ENCODE results near the gene OBP2B.
"Not testable (repeated sequence)": the region's sequence is repeated elsewhere in the genome, so short reads cannot be mapped to it uniquely, and the experiment has no call there.

OBP2B gene

DNA sequence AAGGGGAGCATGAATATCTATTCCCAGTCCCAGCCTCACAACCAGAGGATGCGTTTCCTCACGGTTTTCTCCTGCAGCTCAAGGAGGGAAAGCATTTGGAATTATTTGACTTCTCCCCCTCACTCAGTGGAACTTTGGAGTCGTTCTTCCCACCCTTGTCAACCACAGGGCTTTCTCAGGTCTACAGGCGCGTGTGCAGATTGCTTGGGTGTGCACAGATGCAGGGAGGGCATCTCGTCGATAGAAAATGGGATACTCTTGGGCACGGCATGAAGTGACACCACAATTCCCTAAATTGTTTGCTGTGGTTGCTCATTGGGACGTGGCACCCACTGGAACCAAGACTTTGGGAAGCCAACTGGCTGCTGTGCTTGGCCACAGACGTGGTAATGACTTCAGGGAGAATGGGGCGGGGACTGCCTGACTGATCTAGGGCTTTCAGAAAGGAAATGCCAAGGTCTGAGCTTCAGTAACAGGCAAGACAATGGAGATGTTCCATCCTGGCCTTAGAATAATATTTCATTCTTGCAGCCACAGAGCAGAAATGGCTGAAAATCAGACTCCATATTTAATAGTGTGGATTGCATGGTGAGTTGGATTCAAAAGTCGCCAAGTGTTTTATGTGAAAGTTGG is 12.2 kb upstream of the OBP2B start:
- DNase-seq = no peak

DNA sequence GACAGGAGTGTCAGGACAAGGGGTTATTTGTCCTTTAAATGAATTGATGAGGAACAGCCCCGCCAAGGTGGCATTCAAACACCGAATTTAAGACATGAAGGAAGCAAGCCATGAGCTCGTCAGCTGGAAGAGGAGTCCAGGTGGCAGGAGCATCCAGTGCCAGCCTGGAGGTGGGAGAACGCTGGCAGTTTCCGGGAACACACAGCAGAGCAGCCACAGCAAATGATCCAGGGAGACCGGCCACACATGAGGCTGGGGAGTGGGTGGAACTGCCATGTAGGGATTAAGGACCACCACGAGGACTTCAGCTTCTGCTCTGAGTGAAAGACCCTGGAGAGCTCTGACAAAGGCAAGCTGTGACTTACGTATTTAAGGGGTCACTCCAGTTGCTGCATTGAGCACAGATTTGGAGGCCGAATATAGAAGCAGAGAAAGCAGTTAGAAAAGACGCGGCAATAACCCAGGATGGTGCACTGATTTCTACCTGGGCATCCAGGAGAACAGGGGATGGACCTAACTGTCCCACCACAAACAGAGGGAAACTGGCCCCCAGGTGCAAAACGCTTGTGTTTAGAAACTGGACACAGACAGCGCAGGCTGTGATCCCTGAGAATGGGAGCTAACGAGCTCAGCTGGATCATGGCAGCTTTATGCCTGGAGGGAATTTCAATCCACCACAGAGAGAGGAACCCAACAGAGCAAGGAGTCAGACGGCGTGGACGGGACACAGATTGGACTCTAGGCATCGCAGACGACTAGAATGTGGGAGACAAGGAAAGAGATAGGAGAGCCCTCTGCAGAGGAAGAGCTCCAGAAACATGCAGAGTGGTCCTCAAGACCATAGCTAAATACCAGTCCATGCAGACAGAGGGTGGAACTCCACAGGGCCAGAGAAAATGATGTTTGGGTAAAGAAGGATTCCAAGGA is 9.3 kb upstream of the OBP2B start:
- DNase-seq = not testable (repeated sequence)

DNA sequence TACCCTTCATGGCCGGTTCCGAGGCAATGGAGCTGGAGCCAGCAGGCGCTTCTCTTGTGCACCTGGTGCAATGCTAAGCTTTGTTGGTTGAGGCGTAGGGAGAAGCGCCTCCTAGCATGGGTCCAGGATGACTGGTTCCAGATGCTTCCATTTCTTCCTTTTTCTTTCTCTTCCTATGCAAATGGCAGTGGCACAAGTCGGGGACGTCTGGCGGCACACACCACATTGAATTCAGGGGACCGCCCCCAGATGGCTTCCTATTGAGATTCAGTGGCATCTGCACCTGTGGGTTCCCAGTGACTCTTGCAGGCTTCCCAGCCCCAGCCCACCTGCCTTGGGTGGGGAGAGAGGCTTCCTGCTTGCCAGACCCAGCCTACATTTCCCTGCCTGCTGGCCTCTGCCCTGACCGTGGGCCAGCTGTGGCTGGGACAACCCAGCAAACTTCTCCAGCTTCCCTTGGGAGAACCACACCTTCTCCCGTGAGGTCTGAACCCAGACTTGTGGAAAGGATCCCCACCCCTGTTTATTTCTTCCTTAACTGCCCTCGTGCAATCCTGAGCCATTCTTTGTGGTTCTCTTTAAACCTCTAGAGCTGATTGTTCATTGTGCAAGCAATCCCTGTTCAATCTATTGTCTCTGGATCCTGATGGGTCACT is 8.4 kb upstream of the OBP2B start:
- DNase-seq = not testable (repeated sequence)

DNA sequence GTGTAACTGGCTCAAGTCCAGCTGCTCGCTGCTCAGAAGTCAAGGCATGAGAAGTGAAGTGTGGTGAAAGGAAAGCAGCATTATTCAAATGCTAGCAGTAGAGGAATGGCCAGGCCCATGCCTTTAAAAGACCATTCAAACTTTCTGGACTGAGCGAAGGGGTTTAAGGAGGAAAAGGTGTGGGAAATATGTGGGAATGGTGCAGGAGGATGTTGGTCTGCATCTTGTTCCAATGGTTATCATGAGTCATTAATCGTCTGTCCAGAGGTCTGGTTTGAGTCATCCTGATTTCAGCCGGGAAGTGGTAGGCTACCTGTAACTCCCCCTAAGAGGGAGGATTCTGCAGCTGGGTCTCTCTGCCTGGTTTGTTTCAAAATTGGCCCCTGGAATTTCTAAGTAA is 5.2 kb upstream of the OBP2B start:
- DNase-seq = not testable (repeated sequence)

DNA sequence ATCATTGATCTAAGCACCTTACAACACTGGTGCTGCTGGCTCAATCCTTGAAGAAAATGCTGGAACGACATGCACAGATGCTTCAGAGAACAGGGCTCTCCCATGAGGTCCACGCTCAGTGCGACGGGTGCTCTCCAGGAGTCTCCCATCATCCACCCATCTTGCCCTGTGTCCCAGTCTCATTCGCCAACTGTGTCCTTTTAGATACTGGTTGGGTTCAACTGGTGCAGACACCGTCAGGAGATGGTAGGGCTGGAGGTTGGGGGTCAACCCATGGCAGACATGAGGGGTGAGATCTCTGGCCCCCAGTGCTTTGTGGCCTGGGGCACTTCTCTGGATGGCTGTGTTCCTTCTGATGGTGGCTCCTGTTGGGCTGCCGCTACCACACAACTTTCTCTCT is 1.6 kb upstream of the OBP2B start:
- DNase-seq = no peak

DNA sequence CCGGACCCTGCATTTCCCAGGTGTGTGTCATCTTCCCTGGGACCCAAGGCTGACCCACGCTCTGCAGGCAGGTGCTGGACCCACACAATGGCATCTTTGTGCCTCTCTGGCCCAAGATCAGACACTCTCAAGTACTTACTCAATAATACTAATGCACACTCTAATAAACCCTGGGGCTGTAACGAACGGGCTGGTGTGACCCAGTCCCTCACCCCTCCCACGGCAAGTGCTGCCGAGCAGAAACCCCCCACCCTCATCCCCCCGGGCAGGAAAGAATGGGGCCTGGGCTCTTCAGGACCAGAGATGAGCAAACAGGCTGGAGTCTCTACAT is 1.1 kb upstream of the OBP2B start:
- no peak for DNase-seq

DNA sequence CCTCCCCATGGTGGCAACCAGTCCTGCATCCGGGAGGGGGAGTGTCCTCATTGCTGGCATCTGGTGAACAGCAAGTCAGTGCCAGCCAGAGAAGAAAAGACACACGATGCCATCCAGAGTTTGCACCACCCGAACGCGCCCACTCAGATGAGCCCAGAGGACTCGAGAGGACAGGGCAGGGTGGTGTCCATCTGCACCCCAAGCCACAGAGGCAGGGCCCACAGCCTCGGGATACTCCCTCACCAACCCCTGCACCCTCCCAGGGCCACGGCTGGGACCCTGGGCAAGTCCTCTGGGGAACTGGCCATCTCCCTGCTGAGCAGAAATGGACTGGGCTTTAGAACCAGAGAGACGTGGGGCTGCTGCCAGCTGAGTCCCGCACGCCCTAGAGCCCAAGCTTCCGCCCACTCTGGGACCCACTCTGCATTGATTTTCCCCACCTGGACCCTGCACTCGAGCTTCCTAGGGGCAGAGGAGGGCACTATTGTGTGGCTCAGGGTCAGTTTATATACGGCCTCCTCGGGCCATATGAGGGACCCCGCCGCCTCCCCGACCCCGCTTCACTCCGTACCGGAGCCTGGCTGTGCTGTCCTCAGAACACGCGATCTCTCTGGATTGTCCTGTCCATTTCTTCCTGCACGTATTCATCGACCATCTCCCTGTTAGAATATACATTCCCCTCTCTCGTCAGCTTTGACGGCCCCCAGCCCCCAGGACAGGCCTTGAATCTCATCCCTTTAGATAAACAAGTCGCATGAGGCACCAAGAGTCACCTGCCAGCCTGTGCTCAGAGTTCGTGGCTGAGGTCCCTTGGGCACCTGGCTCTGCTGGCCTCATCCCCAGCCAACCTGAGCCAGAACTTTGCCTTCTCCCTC is 514 bp upstream of the OBP2B start:
- DNase-seq = not testable (repeated sequence)

DNA sequence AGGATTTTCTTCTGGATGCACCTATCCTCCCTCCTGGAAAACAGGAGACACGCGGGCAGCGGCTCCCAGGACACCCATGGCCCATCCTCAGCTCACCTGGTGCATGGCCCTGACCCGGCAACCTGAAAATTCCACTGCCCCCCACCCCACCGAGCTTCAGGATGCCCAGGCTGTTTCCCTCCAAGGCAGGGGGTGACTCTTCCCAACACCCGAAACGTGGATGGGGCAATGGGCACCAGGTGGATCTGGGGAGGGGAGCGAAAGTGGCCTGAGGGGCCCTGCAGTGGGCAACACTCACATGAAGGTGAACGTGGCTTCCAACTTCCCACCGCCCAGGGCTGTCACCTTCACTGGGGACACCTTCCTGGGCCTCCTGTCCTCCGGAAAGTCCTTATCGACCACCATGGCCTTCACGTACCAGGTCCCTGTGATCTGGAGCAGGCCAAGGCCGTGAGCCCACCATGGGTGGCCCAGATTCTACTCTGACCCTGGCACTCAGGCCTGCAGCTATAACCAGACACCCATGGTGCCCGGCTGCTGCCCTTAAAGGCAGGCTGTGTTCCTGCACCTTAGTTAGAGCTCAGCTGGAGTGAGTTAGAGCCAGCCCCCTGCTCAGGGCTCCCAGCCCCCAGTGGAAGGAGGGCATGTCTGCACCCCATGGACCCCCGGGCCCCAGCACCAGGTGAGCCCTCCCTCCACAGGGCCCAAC is 725 bp downstream of the OBP2B start:
- not testable (repeated sequence) for DNase-seq

DNA sequence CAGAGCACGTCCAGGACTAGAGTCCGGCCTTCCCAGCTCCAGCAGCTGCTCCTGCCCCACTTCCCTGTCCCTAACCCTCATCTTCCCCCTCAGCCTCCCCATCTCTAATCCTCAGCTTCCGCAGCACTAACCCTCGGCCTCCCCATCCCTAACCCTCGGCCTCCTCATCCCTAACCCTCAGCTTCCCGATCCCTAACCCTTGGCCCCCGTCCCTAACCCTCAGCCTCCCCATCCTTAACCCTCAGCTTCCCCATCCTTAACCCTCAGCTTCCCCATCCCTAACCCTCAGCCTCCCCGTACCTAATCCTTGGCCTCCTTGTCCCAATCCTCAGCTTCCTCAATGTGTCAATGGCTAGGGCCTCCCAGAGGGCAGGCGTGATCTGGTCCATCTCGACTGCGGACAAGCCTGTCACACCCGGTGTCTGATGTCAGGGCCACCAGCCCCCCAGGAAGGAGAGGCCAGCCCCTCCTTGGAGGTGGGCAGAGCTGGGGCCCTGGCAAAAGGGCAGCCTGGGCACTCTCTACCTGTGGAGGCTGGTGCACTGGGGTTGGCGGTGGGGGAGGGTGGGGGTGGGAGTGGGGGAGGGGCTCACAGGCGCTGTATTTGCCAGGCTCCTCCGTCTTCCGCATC is 1.4 kb downstream of the OBP2B start:
- DNase-seq = no peak

DNA sequence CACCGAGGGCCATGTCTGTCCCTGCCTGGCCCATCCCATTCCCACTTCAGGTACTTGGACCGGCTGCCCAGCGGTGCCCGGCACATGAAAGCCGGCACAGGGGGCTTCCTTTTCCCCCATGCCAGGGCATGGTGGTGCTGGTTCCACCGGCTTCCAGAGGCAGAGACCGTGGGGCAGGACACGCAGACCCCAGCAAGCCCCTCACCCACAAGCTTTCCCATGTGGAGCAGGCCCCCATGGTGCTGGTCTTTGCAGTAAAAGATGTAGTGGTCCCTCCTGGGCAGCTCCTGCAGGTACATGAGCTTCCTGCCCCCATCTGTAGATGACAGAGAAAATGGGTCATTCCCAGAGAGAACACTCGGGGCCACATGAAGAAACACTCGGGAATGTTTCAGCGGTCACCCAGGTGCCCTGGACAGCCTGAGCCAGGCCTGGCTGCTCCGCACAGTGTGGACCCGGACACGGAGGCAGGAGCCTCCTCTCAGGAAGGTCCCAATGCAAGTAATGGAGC is 2.0 kb downstream of the OBP2B start:
- no peak for DNase-seq

DNA sequence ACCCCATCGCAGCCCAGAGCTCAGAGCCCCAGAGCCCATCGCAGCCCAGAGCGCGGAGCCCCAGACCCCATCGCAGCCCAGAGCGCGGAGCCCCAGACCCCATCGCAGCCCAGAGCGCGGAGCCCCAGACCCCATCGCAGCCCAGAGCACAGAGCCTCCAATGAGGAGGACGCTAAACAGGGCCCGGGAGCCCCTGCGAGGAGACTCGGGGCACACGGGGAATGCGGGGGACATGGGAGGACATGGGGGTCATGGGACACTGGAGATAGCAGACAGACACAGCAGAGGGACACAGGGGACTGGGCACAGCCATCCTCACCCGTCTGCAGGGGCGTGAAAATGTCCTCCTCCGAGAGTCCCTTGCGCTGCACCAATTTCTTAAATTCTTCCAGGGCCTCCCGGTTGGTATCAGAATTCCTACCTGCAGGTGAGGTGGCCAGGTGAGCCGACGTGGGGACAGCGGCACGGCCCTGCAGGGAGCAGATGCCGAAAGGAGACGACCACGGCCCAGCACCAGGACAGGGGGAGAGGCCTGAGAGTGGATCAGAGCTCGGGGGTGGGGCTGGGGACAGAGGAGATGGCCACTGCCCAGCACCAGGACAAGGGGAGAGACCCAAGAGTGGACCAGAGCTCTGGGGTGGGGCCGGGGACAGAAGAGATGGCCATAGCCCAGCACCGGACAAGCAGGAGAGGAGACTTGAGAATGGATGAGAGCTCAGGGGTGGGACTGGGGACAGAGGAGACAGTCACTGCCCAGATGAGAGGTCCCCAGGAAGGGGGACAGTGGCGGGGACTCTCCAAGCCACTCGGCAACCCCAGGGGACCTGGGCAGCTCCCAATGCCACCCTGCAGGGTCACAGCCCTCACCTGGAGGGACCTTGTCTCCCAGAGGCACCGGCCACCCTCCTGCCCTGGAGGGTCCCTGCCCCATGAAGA is 2.8 kb downstream of the OBP2B start:
- DNase-seq = no peak

DNA sequence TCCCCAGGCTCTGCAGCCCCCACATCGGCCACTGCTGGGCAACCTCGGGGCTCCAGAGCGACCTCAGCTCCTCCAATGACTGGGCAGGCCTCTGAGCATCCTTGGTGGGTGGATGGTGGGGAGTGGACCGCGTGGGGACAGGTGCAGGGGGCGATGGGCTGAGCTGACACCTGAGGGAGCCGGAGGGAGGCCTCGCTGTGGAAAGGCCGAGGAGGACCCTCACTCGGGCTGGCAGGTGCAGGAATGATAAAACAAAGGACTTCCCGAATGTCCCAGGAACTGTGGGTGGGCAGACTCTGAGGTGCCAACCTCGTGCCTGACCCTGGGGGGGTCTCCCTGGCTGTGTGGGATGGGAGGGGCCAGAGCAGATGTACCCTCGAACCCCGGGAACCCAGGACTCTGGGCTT is 3.6 kb downstream of the OBP2B start:
- not testable (repeated sequence) for DNase-seq

DNA sequence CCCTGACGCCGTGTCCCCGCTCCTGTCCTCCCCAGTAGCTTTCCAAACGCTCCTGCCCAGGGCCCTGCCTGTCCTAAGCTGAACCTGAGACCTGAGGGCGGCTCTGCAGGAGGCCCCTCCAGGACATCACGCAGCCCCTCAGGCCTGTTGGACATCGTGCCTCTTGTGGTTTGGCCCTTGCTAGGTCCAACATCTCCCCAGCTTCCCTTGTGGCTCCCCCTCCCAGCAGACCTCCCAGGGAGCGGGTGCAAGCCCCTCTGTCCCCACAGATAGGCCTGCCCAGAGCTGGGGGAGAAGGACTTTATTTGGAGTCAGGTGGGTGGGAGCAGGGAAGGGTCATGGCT is 4.1 kb downstream of the OBP2B start:
- DNase-seq = no peak

DNA sequence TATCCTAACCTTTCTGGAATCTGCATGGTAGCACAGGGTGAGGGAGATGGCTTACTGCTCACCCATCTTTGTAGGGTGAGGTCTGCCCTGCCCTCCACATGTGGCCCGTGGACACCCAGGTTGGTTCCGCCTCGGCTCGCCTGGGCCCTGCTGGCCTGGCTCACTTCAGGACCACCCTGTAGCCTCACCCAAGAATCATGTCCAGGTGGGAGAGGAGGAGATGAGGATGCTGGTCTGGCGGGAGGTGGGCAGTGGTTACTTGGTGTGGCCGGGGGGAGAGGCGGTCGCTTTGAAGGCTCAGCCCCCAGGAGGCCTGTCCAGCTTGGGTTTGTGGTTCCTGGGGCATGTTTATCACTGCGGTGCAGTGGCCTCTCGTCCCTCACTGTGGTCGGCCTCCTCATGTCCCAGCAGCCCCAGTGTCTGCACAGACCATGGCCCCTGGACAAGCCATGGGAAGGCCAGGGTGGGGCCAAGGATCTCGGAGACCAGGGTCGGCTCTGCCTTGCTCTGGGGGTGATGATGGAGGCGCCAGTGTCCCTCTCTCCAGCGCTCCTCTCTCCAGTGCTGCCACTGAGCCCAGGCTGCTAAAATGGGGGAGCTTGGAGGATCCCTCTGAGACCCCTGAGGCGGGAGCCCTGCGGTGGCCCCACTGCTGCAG is 4.6 kb downstream of the OBP2B start:
- DNase-seq = no peak

DNA sequence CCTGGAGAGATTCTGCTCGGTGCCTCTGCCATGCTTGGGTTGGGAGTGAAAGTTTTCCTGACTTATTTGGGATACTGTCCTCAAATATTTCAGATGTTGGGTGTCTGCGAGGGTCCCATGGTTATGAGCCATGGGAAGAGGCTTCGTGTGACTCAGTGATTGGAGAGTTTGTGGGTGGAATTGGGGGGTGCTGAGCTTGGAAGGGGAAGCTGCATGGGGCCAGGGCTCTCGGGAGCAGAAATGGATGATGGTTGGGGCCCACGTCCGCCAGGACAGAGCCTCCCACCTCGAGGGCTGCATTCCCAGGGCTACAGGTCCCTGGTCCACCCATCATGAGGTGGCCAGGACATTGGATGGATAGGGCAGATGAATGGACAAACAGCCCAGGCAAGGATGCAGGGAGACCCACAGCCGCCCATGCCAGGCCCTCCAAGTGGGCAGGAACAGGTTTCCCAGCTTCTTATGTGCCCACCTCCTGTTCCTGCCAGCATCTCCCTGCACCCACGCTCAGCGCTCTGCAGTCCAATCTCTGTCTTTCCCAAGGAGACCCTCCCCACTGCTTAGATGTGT is 5.5 kb downstream of the OBP2B start:
- DNase-seq = no peak

DNA sequence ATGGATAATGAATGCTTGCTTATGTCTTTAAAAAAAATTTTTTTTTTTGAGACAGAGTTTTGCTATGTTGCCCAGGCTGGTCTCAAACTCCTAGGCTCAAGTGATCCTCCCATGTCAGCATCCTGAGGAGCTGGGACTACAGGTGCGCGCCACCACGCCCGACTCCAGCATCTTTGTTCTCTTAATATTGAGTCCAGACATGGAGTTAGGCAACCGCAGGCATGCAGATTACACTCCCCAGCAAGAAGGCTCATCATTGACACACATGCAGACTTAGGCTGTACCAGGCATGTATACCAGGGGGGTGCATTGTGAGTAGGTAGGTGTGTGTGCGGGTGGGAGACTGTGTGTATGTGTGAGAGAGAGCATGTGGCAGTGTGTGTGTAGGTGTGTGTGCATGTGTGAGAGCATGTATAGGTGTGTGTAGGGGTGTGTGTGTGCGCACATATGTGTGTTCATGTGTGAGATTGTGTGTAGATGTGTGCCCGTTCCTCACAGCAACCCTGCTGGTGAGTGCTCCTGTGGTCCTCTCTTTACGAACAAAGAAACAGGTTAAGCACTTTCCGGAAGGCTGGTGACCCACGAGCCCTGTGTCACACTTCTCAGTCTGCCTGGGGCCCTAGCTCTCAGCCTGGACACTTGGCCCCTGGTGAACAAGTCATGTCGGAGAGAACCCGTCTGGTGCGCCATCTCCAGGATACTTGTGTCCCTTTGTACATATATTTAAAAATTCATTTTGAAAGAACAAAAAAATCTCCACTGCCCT is 6.2 kb downstream of the OBP2B start:
- no peak for DNase-seq

DNA sequence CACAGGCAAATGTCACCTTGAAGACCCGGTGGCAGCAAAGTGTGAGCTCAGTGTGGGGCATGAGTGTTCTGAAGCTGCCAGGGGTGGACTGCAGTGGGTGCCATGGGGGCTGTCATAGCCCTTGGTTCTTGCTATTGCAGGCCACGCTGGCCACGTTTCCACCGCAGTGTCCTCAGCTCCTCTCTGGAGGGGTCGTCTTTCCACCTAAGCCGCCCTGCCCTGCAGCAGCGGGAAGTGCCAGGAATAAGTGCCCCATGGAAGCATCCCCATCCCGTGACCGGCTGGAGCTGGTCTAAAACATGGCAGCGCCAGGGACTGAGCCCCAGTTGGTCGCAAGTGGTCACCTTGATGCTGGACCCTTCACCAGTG is 6.9 kb downstream of the OBP2B start:
- no peak for DNase-seq

DNA sequence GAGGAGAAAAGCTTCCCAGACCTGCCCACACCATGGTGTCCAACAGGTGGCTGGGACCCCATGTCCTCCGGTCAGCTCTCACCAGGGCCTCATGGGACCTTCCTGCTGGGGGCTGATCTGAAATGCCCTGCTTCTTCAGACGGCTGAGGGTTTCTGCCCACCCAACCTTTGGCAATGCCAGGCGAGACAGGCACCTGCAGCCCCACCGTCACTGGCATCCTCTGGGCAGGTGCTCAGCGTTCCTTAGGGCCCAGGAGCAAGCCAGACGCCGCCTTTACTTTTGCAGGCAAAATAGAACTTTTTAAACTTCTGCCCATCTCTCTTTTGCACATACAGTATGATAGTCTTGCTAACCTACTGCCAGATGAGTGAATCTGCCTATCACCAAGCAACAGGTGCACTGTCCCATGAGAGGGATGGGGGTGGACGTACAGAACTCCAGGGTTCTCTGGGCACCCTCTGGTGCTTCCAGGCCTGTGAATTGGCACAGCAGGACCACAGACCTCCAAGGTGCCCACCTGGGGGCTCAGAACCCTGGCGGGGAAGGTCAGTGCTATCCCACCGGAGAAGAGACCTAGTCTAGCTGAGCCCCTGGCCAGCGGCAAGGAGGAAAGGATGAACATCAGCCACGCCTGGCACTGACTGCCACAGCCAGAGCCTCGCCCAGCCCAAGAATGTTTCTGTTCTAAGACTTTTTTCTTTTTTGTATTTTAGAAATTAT is 7.5 kb downstream of the OBP2B start:
- no peak for DNase-seq
